HepG2 (cell line): ENCODE data around the gene PLCB1. TPM values are rescaled to one million over a fixed set of nuclear protein-coding genes. Genes with fewer than 3 reads are reported as not detected.

ENCODE experiments used
- ASH2L ChIP-seq: fragments of 300-600, 200-600 bp; sonication (generic); IDR thresholded peaks from 2 replicates; pipeline ENCODE4 v1.7.0; 2017; ENCODE audit warnings: low read depth, mild to moderate bottlenecking, moderate library complexity, mixed read lengths, low read length; ENCODE audit not compliant: insufficient read length
- BHLHE40 ChIP-seq: IDR thresholded peaks from 2 replicates; pipeline ENCODE4 v1.6.1; 2011; ENCODE audit warnings: low read length, improper control_type of control experiment
- CHD2 ChIP-seq: IDR thresholded peaks from 2 replicates; pipeline ENCODE4 v1.6.1; 2011; ENCODE audit warnings: low read depth, low read length, improper control_type of control experiment
- EP300 ChIP-seq, 3 experiments: sonication (generic) in 1 of 3; formaldehyde crosslinking in 1 of 3; IDR thresholded peaks; 2 replicates each; pipeline versions ENCODE4 v1.5.1 to v1.6.1; 2011 to 2020; ENCODE audit warnings: low read depth in 2 of 3, low read length in 2 of 3, borderline replicate concordance in 1 of 3, improper control_type of control experiment in 1 of 3, mild to moderate bottlenecking in 1 of 3, missing genetic modification reagents in 1 of 3, moderate library complexity in 1 of 3
- ESRRA ChIP-seq: sonication (generic); formaldehyde crosslinking; IDR thresholded peaks from 2 replicates; pipeline ENCODE4 v1.5.1; 2020; ENCODE audit warnings: mild to moderate bottlenecking, low read depth, missing genetic modification reagents
- FOXA1 ChIP-seq, 2 experiments: fragments of 450-650 bp in 1 of 2; sonication (generic) in 1 of 2; formaldehyde crosslinking in 1 of 2; IDR thresholded peaks; 2 replicates each; pipeline versions ENCODE4 v1.4.0 to v1.6.1; 2016 to 2020; ENCODE audit warnings: missing genetic modification reagents in 1 of 2
- KDM1A ChIP-seq: IDR thresholded peaks from 2 replicates; pipeline ENCODE4 v1.6.1; 2016; ENCODE audit warnings: missing compliant biosample characterization
- MED13 ChIP-seq: sonication (generic); formaldehyde crosslinking; IDR thresholded peaks from 2 replicates; pipeline ENCODE4 v1.5.0; 2020; ENCODE audit warnings: missing genetic modification reagents
- MIXL1 ChIP-seq: IDR thresholded peaks from 2 replicates; pipeline ENCODE4 v1.6.1; 2016
- POGK ChIP-seq: sonication (generic); formaldehyde crosslinking; conservative IDR thresholded peaks from 2 replicates; pipeline ENCODE4 v1.8.0; 2022; ENCODE audit warnings: mild to moderate bottlenecking, moderate library complexity, missing genetic modification reagents
- REPIN1 ChIP-seq: sonication (generic); formaldehyde crosslinking; IDR thresholded peaks from 2 replicates; pipeline ENCODE4 v1.8.0; 2022; ENCODE audit warnings: missing genetic modification reagents, low read depth, mild to moderate bottlenecking, borderline replicate concordance
- SMAD3 ChIP-seq: sonication (generic); formaldehyde crosslinking; IDR thresholded peaks from 2 replicates; pipeline ENCODE4 v1.4.0; 2020; ENCODE audit warnings: missing genetic modification reagents
- TBX3 ChIP-seq: fragments of 450-650 bp; IDR thresholded peaks from 2 replicates; pipeline ENCODE4 v1.6.1; 2017; ENCODE audit warnings: antibody characterized with exemption, mild to moderate bottlenecking, inconsistent platforms, borderline replicate concordance
- USF2 ChIP-seq, 2 experiments: sonication (generic) in 1 of 2; formaldehyde crosslinking in 1 of 2; IDR thresholded peaks; 2 replicates each; pipeline versions ENCODE4 v1.5.1 to v1.6.1; 2011 to 2020; ENCODE audit warnings: borderline replicate concordance in 1 of 2, low read depth in 1 of 2, low read length in 1 of 2, mild to moderate bottlenecking in 1 of 2, missing genetic modification reagents in 1 of 2, moderate library complexity in 1 of 2
- ZFX ChIP-seq: sonication (generic); formaldehyde crosslinking; IDR thresholded peaks from 2 replicates; pipeline ENCODE4 v1.4.0; 2020; ENCODE audit warnings: mild to moderate bottlenecking, low read depth, missing genetic modification reagents, moderate library complexity
- ZMYM3 ChIP-seq: sonication (generic); formaldehyde crosslinking; IDR thresholded peaks from 2 replicates; pipeline ENCODE4 v1.5.1; 2020; ENCODE audit warnings: mild to moderate bottlenecking, missing genetic modification reagents
- ZNF496 ChIP-seq: sonication (generic); formaldehyde crosslinking; IDR thresholded peaks from 2 replicates; pipeline ENCODE4 v1.8.1; 2023; ENCODE audit warnings: mild to moderate bottlenecking, moderate library complexity, missing genetic modification reagents; ENCODE audit not compliant: insufficient replicate concordance
- ZNF607 ChIP-seq: sonication (generic); formaldehyde crosslinking; IDR thresholded peaks from 2 replicates; pipeline ENCODE4 v1.5.1; 2020; ENCODE audit warnings: missing genetic modification reagents, mild to moderate bottlenecking, borderline replicate concordance
- ZNF749 ChIP-seq: sonication (generic); formaldehyde crosslinking; IDR thresholded peaks from 2 replicates; pipeline ENCODE4 v1.8.0; 2022; ENCODE audit warnings: mild to moderate bottlenecking, missing genetic modification reagents, moderate library complexity, borderline replicate concordance
- ZNF790 ChIP-seq: sonication (generic); formaldehyde crosslinking; IDR thresholded peaks from 2 replicates; pipeline ENCODE4 v1.8.0; 2022; ENCODE audit warnings: missing genetic modification reagents, mild to moderate bottlenecking, borderline replicate concordance
- ZNF83 ChIP-seq: sonication (generic); formaldehyde crosslinking; IDR thresholded peaks from 2 replicates; pipeline ENCODE4 v1.4.0; 2020; ENCODE audit warnings: missing genetic modification reagents, mild to moderate bottlenecking, borderline replicate concordance
- ZSCAN25 ChIP-seq: sonication (generic); formaldehyde crosslinking; IDR thresholded peaks from 2 replicates; pipeline ENCODE4 v1.8.0; 2022; ENCODE audit warnings: mild to moderate bottlenecking, missing genetic modification reagents
- polyA plus RNA-seq, 8 experiments: library from polyadenylated mRNA; depleted of rRNA in 3 of 8; stranded (reverse) in 7 of 8; unstranded in 1 of 8; fragments of >200 nt; fragmentation: Illumina TruSeq in 4 of 8; extraction: Trizol in 4 of 8; gene quantifications; 2 replicates each; pipeline versions ENCODE4 v1.2.1 to v1.2.3, GENCODE V29; 2011 to 2016; ENCODE audit warnings: low read depth in 4 of 8, missing spikeins in 1 of 8, mixed read lengths in 1 of 8; ENCODE audit not compliant: insufficient read depth in 1 of 8
- total RNA-seq, 5 experiments: library from RNA; depleted of rRNA; stranded (reverse); fragments of >200 nt; fragmentation: Illumina TruSeq; extraction: Trizol; gene quantifications; 2 replicates each; pipeline ENCODE4 v1.2.3, GENCODE V29; 2016; ENCODE audit warnings: low read depth in 1 of 5

The PLCB1 gene
- total and polyA plus RNA-seq, 2 of the 13 experiments (the other 11 are each of a cell fraction or from before 2014, with no cell fraction given): 42.4 to 55.9 TPM

GRCh38 chr20:8255945-8256632 lies 124.0 kb downstream of the PLCB1 start (continued):
- TF ChIP-seq POGK (CRISPR knock-in tag) (no peak), KDM1A (peak; percentile 18; the same call in 1 of the 2 replicates), FOXA1 (IDR thresholded peaks at IDR 0.05) (no peak), FOXA1 (CRISPR knock-in tag; IDR thresholded peaks at IDR 0.05) (peak; percentile 82), ZFX (CRISPR knock-in tag) (peak; percentile 70), ZNF749 (CRISPR knock-in tag) (no peak), EP300 (IDR thresholded peaks at IDR 0.05; ENCODE audit: low read depth in 2 of 2, low read length in 2 of 2) (peak in 1 of 2 experiments; percentile 31; a peak in 1 of 4 replicates), EP300 (CRISPR knock-in tag; IDR thresholded peaks at IDR 0.05; ENCODE audit: borderline replicate concordance) (no peak), ZNF607 (CRISPR knock-in tag) (no peak), ZNF496 (CRISPR knock-in tag) (no peak), TBX3 (no peak), ZNF83 (CRISPR knock-in tag) (no peak), ZSCAN25 (CRISPR knock-in tag) (no peak), MIXL1 (no peak), USF2 (IDR thresholded peaks at IDR 0.05; ENCODE audit: low read depth, low read length) (no peak), USF2 (CRISPR knock-in tag; IDR thresholded peaks at IDR 0.05; ENCODE audit: borderline replicate concordance) (no peak), SMAD3 (no peak), BHLHE40 (peak; percentile 31; the same call in 1 of the 2 replicates), ZMYM3 (CRISPR knock-in tag) (0 out of 2 replicates have a peak, but pooled peaks have one; percentile 22), ESRRA (no peak), CHD2 (no peak), ZNF790 (CRISPR knock-in tag) (no peak), ASH2L (peak; percentile 29), MED13 (CRISPR knock-in tag) (no peak), REPIN1 (no peak)
